Measurements from ENCODE around the gene NXN. TPM values are rescaled to one million over a fixed set of nuclear protein-coding genes. Genes with fewer than 3 reads are reported as not detected.
A peak's percentile ranks its signal among the peaks of the same experiment; 100 is the strongest.

The NXN gene
- total and polyA plus RNA-seq, 7 donors = 33.4 to 92.5 (median 73.8) TPM

DNA sequence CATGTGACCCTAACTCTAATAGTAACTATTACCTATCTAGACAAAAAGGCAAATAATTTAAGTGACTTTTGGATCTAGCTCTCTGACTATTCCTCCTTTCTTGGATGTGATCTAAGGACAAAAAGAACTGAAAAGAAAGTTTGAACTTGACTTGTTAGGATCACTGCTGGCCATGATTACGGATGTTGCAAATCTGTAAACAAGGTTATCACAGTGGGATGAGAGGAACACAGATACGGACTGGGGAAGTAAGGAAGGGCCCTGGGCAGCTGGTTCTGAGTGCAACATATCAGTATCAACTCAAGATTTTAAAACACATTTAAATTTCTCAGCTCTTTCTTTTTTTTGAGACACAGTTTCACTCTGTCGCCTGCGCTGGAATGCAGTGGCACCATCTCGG is 118.8 kb downstream of the NXN start:
- WGBS, 3 donors = 84 to 91% (median 84%) methylated on average over 5 of the region's 5 CpGs
- no peaks in the 10 kb centered on the region for H3K9me3 ChIP-seq
- no peak overlapping the region for H3K4me3 ChIP-seq
- peak overlapping the region; percentile 36 for H3K27ac ChIP-seq
- ATAC-seq (no peak), DNase-seq (no peak)
- peaks cover 23% of the 10 kb centered on the region for H3K4me1 ChIP-seq
- intact Hi-C loops (cut with DNase I) = no loop called here
- H3K36me3 ChIP-seq (ENCODE audit: insufficient read depth in 1 of 2, low read depth in 1 of 2) = peaks cover 0 to 5% of the 10 kb centered on the region in 2 donors
- TF ChIP-seq, protein P1, sequence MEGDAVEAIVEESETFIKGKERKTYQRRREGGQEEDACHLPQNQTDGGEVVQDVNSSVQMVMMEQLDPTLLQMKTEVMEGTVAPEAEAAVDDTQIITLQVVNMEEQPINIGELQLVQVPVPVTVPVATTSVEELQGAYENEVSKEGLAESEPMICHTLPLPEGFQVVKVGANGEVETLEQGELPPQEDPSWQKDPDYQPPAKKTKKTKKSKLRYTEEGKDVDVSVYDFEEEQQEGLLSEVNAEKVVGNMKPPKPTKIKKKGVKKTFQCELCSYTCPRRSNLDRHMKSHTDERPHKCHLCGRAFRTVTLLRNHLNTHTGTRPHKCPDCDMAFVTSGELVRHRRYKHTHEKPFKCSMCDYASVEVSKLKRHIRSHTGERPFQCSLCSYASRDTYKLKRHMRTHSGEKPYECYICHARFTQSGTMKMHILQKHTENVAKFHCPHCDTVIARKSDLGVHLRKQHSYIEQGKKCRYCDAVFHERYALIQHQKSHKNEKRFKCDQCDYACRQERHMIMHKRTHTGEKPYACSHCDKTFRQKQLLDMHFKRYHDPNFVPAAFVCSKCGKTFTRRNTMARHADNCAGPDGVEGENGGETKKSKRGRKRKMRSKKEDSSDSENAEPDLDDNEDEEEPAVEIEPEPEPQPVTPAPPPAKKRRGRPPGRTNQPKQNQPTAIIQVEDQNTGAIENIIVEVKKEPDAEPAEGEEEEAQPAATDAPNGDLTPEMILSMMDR (IDR thresholded peaks at IDR 0.05) = no peak
- no peaks in the 10 kb centered on the region for H3K27me3 ChIP-seq (ENCODE audit: insufficient read depth in 3 of 3, low read length in 2 of 3)

DNA sequence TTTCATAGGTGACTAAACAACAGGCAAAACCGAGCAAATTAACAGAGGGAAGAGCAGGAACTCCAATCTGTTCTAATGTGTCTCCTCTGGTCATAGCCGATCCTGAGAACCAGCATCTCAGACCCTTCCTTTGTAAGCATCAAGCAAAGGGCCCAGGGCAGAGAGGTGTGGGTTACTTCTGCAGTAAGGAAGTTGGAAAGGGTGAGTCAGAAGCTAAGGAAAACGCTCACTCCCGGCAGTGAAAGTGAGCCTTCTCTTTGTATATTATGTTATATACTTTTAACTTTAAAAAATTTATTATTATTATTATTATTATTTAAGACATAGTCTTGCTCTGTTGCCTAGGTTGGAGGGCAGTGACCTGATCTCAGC is 119.8 kb downstream of the NXN start:
- WGBS, 3 donors = 26 to 47% (median 31%) methylated on average over 4 of the region's 4 CpGs
- Histone ChIP-seq H3K4me3 (peak overlapping the region; percentile 37), H3K27ac (peak overlapping the region; percentile 84), H3K27me3 (ENCODE audit: insufficient read depth in 3 of 3, low read length in 2 of 3) (no peaks in the 10 kb centered on the region), H3K4me1 (peaks cover 27% of the 10 kb centered on the region), H3K36me3 (ENCODE audit: insufficient read depth in 1 of 2, low read depth in 1 of 2) (peaks cover 0 to 5% of the 10 kb centered on the region in 2 donors), H3K9me3 (no peaks in the 10 kb centered on the region)
- DNase-seq = no peak
- intact Hi-C loops (cut with DNase I) = no loop called here
- peak; percentile 57 to 70 (median 62) for ATAC-seq
- TF ChIP-seq, protein P1 (IDR thresholded peaks at IDR 0.05) = no peak

DNA sequence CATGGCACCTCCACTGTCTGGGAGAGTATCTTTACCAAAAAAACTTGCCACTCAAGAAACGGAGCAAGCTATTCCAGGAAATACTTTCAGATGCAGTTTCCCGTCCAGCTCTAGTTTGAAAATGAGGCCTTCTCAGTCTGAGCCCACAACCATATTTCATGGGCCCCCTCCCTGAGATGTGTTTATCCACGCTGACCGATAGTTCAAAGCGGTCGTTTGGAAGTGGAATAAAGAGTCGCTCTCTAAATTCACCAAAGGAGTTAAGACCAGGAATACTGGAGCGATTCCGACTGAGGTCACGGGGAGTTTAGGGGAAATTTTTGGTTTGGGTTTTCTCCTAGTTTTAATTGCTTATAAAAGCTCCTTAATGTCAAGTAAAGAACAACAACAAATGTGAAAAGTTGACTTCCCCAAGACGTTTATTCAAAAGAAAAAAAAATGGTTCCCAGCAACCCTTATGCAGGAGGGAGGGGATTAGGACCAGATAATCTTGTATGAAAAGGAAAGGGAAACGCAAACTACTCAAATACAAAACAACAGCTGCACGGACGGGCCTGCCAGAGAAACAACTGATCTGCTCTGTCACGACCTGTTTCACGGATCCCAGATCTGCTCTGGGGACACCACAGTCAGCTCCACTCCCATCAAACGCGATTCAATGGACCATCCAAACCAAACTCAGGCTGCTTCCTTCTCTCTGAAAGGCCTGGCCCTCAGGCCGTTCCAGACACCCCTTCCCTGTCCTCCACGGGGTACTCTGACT is 120.3 kb downstream of the NXN start:
- ATAC-seq (peak; percentile 59 to 86 (median 78)), DNase-seq (peak; percentile 41 to 76)
- H3K9me3 ChIP-seq = no peaks in the 10 kb centered on the region
- peak overlapping the region; percentile 37 for H3K4me3 ChIP-seq
- no peaks in the 10 kb centered on the region for H3K27me3 ChIP-seq (ENCODE audit: insufficient read depth in 3 of 3, low read length in 2 of 3)
- 20 to 28% (median 21%) methylated on average over 20 of the region's 20 CpGs for WGBS, 3 donors
- peaks cover 27% of the 10 kb centered on the region for H3K4me1 ChIP-seq
- intact Hi-C loops (cut with DNase I) = no loop called here
- peak overlapping the region; percentile 84 for H3K27ac ChIP-seq
- TF ChIP-seq, protein P1 (IDR thresholded peaks at IDR 0.05) = no peak
- peaks cover 0 to 5% of the 10 kb centered on the region in 2 donors for H3K36me3 ChIP-seq (ENCODE audit: insufficient read depth in 1 of 2, low read depth in 1 of 2)

DNA sequence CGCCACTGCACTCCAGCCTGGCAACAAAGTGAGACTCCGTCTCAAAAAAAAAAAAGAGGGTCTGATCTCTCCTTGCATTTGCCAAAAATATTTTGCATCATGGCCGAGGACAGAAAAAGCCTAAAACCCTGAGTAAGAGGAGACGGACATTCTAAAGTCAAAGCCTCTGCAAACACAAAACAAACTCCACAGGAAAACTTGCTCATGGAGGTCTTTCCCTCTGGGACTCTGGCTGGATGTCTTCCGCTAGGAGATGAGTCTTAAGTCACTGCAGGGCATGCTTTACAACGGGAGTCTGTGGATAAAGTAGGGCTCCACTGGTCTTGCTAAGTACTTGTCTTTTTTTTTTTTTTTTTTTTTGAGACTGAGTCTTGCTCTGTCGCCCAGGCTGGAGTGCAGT is 123.4 kb downstream of the NXN start:
- 70 to 80% (median 71%) methylated on average over 7 of the region's 7 CpGs for WGBS, 3 donors
- DNase-seq (no peak), ATAC-seq (no peak)
- intact Hi-C loops (cut with DNase I) = no loop called here
- H3K4me1 ChIP-seq = peaks cover 36% of the 10 kb centered on the region
- TF ChIP-seq, protein P1 (IDR thresholded peaks at IDR 0.05) = no peak
- H3K4me3 ChIP-seq = no peak overlapping the region
- no peaks in the 10 kb centered on the region for H3K36me3 ChIP-seq (ENCODE audit: insufficient read depth in 1 of 2, low read depth in 1 of 2)
- no peaks in the 10 kb centered on the region for H3K9me3 ChIP-seq
- no peaks in the 10 kb centered on the region for H3K27me3 ChIP-seq (ENCODE audit: insufficient read depth in 3 of 3, low read length in 2 of 3)
- H3K27ac ChIP-seq = peak overlapping the region; percentile 42

Data from psoas muscle (tissue), 8 donors.